Measurements from ENCODE around the gene MYBPH.

MYBPH gene

DNA sequence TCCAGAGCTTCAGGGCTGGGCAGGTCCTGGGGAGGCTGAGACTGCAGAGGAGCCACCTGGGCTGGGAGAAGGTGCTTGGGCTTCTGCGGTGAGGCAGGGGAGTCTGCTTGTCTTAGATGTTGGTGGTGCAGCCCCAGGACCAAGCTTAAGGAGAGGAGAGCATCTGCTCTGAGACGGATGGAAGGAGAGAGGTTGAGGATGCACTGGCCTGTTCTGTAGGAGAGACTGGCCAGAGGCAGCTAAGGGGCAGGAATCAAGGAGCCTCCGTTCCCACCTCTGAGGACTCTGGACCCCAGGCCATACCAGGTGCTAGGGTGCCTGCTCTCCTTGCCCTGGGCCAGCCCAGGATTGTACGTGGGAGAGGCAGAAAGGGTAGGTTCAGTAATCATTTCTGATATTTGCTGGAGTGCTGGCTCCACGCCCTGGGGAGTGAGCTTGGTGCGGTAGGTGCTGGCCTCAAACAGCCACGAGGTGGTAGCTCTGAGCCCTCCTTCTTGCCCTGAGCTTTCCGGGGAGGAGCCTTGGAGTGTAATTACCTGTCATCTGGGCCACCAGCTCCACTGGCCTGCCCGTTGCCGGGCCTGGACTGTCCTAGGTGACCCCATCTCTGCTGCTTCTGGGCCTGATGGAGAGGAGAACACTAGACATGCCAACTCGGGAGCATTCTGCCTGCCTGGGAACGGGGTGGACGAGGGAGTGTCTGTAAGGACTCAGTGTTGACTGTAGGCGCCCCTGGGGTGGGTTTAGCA lies 9.3 kb downstream of the MYBPH start:
- DNase-seq (ENCODE audit: low read depth, low spot score): no peak

DNA sequence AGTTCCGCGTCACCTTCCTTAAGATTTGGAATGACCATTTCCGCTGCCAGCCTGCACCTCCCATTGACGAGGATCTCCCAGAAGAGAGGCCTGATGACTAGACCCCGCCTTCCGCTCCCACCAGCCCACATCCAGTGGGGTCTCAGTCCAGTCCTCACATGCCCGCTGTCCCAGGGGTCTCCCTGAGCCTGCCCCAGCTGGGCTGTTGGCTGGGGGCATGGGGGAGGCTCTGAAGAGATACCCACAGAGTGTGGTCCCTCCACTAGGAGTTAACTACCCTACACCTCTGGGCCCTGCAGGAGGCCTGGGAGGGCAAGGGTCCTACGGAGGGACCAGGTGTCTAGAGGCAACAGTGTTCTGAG lies 9.8 kb downstream of the MYBPH start:
- DNase-seq (ENCODE audit: low read depth, low spot score): no peak

DNA sequence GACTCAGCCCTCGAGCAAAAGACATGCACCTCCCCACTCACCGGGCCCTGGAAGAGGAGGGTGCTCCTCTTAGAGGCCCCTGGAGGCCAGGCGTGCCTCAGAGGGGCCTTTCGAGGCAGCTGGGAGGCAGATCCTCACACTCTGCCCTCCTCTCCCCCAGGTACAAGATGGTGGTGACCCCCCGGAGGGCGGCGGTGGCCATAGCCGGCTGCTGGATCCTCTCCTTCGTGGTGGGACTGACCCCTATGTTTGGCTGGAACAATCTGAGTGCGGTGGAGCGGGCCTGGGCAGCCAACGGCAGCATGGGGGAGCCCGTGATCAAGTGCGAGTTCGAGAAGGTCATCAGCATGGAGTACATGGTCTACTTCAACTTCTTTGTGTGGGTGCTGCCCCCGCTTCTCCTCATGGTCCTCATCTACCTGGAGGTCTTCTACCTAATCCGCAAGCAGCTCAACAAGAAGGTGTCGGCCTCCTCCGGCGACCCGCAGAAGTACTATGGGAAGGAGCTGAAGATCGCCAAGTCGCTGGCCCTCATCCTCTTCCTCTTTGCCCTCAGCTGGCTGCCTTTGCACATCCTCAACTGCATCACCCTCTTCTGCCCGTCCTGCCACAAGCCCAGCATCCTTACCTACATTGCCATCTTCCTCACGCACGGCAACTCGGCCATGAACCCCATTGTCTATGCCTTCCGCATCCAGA lies 10.4 kb downstream of the MYBPH start:
- no peak for DNase-seq (ENCODE audit: low read depth, low spot score)

DNA sequence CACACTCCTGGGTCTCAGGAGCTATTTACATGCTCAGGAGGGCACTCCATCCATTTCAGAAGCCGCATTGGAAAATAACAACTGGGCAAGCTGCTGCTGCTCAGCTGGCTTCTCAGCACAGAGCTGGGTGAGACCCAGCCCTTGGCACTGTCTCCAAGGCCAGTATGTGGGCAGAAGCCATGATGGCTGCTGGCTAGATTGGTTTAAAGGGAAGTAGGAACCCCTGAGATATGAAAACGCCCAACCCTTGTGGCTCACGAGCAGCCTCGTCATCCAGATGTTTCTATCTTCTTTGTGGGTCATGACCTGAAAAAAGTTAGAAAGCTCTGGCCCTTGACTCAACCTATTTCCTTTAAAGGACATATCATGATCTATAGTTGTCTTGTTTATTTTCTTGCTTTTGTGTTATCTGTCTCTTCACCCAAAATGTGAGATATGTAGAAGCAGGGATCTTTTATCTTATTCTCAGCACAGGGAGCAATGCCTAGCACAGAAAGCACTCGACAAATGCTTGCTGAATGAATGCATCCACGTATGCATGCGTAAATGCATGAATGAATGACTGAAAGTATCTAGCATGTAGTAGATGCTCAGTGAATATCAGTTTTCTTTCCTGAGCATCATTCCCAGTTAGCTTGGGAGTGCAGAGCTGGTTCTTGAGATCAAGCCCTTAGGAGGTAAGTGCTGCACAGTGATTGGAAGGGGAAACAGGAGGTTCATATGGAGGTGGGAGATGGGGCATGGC lies 11.6 kb downstream of the MYBPH start:
- no peak for DNase-seq (ENCODE audit: low read depth, low spot score)

DNA sequence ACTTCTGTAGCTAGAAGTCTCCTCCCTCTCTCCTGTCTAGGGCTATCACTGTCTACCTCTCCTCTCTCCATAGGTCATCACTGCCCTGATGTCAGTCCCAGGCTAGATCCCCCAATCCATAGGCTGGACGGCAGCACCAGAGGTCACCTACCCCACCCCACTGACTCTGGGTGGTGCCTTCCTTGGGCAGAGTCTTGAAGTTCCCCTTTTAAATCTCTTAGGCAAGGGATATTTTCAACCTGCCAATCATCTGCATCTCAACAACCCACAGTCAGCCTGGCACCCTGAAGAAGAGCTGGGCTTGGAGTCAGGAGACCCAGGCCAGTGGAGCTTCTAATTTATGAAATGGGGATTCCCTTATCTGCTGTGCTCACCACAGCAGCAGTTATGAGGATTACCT lies 13.2 kb downstream of the MYBPH start:
- DNase-seq (ENCODE audit: low read depth, low spot score): no peak

DNA sequence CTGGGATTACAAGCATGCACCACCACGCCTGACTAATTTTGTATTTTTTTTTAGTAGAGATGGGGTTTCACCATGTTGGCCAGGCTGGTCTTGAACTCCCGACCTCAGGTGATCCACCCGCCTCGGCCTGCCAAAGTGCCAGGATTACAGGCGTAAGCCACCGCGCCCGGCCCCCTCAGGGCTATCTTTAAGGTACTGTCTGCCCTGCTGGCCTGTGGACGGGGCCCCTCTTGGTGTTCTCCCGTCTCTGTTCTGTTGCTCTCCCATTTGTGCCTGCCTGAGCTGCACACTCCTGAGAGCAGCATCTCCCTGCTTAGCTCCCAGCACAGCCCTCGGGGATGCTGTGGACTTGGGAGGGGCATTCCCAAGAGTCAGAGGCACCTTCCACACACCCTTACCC lies 13.9 kb downstream of the MYBPH start:
- DNase-seq (ENCODE audit: low read depth, low spot score): no peak

DNA sequence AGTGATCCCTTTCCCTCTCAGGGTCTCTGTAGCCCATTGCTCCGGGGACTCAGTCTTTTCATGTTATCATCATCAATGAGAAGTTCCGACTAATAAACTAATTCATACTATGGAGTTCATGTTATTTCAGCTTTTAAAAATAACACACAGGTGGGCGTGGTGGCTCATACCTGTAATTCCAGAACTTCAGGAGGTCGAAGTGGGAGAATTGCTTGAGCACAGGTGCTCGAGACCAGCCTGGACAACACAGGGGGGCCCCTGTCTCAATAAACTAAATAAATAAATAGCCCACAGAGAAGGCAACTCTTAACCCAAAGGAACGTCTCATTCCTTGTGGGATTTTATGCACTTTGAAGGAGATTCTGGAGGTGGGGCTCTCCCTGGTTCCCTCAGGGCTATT lies 14.5 kb downstream of the MYBPH start:
- DNase-seq (ENCODE audit: low read depth, low spot score): no peak

DNA sequence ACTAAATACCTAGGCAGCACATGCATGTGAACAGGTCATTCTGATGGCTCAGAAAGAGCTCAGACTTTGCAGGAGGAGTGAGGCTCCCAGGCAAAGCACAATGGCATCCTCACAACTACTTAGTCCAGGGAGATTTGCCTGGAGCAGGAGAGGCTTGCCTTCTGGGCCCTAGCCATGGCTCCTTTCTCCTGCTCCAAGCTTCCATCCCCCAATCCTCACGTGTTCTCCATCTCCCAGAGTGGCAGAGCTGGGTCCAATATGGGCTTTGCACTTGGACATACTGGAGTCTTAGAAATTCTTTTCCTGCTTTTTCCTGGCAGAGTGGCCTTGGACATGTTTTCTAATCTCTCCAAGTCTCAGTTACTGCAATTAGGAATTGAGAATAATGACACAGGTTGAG lies 15.8 kb downstream of the MYBPH start:
- DNase-seq (ENCODE audit: low read depth, low spot score): no peak

DNA sequence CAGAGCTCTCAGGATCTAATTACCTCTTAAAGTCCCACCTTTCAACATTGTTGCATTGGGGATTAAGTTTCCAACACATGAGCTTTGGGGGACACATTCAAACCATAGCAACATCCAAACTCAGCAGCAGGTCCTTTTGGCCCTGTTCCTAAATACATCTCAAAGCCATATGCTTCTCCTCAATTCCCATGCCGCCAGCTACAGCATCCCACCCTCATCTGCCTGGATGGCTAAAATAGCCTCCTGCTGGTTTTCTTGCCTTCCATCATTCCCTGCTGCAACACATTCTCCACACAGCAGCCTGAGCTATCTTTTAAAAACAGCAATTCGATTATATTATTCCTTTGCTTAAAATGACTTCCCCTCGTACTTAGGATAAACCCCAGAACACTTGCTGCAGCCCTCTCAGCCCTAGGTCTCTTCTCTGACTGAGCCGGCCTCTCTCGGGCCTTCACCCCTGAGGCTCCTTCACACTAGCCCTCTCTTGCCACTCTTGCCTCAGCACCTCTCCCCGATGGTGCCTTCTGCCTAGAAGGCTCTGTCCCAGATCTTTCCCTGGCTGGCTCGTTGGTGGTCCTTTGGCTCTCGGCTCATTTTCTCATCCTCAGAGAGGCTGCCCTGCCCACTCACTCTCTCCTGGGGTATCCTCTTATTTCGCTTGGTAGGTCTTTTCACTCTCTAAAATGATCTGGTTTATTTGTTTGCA lies 16.5 kb downstream of the MYBPH start:
- DNase-seq (ENCODE audit: low read depth, low spot score): no peak

DNA sequence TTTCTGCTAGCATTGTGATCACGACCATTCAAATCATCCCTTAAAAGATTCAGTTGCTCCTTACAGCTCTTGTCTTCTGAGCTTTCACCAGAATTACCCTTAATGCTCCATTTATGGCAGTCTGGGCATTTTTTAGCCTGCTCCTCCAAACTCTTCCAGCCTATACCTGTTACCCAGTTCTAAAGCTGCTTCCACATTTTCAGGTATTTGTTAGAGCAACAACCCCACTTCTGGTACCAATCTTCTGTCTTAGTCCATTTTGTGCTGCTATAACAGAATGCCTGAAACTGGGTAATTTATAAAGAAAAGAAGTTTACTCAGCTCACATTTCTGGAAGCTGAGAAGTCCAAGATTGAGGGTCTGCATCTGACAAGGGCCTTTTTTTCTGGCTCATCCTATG lies 17.2 kb downstream of the MYBPH start:
- DNase-seq (ENCODE audit: low read depth, low spot score): no peak

DNA sequence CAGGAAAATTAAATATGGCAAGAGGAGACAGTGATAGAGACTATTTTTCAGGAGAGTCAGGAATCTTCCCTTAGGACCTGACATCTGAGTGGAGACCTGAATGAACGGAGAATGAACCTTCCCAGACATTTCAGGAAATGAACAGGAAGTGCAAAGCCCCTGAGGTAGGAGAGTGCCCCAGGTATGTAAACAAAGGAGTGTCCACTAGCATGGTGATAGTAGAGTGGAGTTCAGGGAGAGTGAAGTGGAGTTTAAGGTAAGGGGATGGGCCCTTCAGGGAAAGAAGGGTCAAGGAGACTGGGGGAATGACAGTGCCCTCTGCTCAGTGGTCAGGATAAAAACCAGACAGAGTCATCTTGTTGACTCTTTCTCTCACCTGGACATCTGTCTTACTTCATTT lies 19.3 kb downstream of the MYBPH start:
- DNase-seq (ENCODE audit: low read depth, low spot score): no peak

DNA sequence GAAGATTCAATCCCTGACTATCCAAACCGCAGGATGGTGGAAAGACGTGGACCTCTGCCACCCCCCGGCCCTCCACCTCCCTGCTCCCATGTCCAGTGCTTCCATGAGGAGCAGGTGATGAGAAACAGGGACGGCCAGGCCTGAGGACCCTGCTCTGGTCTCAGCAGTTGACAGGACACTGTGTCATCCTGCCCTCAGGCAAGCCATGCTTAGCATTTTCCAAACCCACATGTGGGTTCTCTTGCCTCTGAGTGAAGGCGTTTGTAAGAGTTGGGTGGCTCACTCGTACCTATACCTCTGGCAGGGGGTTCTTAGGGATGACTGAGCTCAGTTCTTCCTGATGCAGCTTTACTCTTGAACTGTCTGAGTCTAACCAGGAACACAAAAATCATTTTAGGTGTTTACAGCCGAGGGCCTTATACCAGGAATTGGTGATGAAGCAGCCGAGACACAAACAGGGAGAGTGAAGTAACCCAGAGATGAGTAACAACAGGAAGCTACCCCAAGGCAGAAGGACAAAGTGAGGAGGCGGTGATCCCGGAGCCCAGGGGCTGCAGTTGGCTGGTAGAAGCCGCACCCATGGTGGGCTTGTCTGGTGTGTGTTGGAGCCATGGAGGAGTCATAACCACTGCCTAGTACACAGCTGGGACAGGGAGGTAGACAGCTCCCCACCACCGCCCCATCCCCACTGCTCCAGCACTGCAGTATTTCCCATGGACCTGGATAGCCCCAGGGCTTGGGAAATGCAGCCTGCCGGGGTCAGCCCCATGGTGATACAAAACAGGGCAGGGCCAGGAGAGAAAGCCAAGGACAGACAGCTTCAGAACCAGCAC lies 21.4 kb downstream of the MYBPH start:
- DNase-seq (ENCODE audit: low read depth, low spot score): no peak

DNA sequence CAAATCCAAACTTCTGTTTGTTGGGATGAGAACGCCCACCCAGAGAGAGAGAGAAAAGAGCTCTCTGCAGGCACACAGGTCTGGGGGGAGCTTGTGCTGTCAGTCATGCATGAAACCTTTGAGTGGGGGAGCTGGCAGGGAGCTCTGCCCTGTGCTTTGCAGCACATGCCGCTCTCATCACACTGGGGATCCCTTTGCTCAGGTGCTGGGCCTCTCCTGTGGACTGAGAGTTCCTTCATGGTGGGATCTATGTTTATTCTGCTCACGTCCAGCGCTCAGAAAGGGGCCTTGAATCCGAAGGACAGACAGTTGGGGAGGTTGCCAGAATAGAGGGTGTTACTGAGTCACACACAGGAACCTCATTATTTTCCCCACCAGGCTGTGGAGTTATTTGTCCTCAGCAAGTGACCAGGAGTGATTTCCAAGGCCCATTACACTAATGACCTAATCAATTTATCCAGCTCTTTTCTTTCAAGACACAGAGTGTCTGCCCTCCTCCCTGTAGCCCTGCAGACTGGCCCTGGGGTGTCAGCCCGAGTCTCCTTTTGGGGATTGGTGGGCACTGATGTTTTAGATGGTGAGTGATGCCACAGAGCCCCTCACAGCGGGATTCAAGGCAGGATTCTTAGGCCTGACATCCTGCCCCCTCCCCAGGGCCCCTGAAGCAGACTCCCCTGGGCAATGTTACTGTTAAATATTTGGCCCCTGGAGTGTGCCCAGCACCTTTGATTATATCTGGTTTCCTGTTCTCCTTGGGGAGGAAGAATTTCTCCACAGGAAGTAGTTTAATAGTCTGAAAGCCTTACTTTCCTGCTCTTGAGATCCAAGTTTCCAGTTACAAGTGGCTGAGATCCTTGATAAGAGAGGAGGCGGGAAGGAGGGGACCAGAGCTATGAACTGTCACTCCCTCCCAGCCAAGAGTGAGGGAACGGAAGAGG lies 22.3 kb downstream of the MYBPH start:
- no peak for DNase-seq (ENCODE audit: low read depth, low spot score)

DNA sequence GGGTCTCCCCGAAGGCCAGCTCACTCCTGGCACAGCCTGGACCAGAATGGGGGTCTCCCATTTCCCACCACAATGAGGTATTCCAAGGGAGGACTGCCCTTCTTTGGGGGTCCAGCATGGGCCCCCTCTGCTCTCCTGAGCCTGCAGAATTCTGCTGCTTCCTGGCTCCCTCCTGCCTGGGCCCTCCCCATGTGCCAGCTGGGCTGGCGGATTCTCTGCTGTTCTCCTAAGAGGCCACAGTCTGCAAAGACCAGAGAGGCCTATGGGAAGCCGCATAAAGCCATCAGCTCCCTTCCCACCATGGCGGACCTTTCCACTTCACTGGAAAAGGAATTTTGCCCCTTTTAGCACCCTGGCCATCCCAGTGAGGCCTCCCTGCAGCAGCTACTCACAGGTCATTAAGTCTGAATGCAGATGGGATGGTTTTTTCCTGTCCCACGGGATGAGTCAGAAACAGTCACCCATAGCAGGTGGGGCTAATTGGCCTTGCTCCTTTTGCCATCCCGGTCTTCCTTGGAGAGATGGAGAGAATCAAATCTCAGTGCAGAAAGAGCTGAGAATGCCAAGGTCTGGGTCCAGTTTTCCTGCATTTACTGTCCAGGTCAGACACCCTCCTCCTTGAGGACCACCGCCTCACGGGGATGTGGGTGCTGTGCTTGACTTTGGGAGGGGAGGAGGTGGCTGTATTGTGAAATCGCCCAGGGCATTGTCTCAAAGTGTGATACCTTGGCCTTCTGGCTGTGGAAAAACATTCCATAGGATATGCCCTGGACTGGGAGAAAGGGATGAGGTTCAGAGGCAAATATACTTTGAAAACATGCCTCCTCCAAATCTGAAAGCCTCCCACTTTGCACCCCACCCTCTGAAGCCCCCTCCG lies 23.2 kb downstream of the MYBPH start:
- DNase-seq (ENCODE audit: low read depth, low spot score): no peak

DNA sequence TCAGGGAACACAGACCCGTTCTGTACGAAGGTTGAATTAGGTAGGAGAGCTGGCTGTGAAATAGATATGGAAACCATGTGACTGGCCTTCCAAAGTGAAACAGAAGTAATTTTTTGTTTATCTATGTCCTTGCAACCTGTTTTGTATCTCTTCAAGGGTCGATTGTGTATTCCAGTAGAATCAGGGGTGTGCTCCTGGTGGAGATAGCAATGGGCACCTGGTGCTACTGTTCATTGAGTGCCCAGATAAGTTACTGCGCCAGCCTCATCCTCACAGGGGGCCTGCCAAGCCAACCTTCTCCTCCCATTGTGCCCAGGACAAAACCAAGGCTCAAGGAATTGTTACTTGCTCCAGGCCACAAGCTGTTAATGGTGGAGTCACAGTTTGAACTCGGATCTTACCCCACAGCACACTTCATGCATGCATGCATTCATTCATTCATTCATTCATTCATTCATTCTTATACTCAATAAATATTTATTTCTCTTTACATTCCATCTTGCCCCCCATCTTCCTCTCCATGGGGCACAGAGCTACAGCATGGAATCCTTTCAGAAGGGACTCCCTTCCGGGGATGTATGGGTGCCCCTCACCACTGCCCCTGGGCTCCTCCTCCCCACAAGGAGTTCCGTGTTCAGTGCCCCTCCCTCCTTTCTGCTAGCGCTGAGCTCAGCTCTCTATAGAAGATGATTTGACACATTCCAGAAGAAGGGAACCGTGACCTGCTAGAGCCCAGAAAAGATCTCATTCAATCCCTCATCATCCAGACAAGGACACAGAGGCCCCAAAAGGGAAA lies 24.1 kb downstream of the MYBPH start:
- no peak for DNase-seq (ENCODE audit: low read depth, low spot score)

DNA sequence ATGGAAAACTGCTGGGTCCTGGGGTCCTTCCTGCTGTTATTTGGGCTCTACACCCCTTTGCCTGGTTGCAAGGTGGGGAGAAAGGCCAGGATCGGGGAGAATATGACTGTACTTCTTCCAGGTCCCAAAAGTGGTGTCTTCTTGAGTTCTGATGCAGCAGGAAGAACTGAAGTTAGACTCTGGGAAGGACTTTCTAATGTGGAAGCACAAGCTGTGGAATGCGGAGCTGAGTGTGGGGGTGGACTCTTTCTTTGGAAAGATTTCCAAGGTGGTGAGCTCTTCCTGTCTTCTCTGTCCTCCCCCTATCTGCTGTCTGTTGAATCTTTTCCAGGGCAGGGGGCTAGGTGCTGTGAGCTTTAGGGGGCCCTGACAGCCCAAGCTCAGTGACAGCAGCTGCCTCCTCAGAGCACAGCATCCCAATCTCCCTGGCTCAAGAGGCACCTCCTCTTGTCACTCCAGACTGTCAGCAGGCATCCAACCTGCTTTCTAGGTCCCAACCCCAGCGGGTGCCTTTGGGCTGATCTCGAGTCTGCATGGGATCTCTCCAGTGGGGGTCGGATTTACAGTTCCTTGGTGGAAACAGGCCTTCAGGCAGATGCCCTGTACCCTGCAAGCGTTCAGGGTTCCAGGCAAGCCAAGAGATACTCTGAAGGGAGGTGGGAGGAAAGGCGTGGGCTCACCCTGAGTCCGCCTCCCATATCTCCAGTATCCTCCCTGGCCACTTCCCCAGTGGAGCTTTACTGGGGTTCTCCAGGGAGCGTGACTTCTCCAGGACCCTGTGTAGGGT lies 24.9 kb downstream of the MYBPH start:
- no peak for DNase-seq (ENCODE audit: low read depth, low spot score)

DNA sequence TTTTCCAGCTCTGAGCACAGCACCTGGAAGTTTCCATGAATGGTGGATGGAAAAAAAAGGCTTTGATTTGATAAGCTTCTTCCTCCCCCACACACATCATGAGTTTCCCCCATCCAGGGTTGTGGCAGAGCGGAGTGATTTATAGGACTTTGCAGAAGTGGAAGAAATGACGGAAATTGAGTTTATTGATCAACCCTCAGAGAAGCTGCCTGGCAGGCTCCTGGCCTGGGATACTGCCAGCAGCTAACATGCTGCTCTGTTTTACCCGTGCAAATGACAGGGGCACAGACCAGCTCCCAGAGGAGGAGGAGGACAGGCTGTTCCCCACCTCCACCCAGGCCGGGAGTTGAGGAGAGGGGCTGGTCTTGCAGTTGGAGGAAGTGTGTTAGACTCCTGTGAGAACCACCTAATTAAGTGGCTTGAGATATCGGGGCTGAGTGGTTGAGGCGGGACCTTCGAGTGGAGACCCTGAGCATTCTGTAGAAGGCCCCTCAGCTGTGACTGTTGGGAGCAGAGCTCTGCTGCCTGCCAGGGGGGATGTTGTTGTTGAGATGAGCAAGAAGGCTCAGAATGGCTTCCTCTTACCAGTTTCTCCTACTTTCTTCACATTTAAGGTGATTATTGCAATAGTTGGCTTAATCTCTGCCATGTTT lies 26.3 kb downstream of the MYBPH start:
- no peak for DNase-seq (ENCODE audit: low read depth, low spot score)

All from iPS DF 19.7 (cell line).